SK-N-SH (cell line): ENCODE data around the gene REEP1. TPM values are rescaled to one million over a fixed set of nuclear protein-coding genes. Genes with fewer than 3 reads are reported as not detected.

ENCODE experiments used
- CTCF ChIA-PET: fragments of 300-600, 350-600 bp; formaldehyde crosslinking; extraction: SDS; loops from one replicate; lab custom pipeline; 2021; lab: Yijun Ruan, JAX
- POLR2A ChIA-PET: fragments of 350-600 bp; sonication (Branson Sonifier 250); formaldehyde crosslinking; extraction: SDS; loops from one replicate; lab custom pipeline; 2020; ENCODE audit warnings: antibody characterized with exemption, inconsistent platforms; lab: Yijun Ruan, JAX
- DNase-seq: peaks from one replicate; pipeline ENCODE4 v3.0.0; 2012
- H2AFZ ChIP-seq: fragments of 200-600 bp; sonication (generic); 2 replicates; pipeline ENCODE4 v1.8.1; 2016; ENCODE audit warnings: antibody characterized with exemption, mild to moderate bottlenecking, low read depth
- H3F3A ChIP-seq: fragments of 200-600 bp; sonication (generic); replicated peaks from 2 replicates; pipeline ENCODE3; 2016; ENCODE audit warnings: antibody characterized with exemption, mild to moderate bottlenecking; ENCODE audit not compliant: insufficient read depth
- H3K27ac ChIP-seq, 2 experiments: fragments of 200-500 bp in 1 of 2; fragments of 200-600 bp in 1 of 2; sonication (Bioruptor generic) in 1 of 2; sonication (generic), shearing (Covaris generic) in 1 of 2; 2 replicates each; pipeline versions ENCODE4 v1.5.1 to v1.6.1; 2014 to 2016; ENCODE audit warnings: low read depth in 2 of 2, inconsistent platforms in 1 of 2, low read length in 1 of 2, mild to moderate bottlenecking in 1 of 2, mixed read lengths in 1 of 2
- H3K27me3 ChIP-seq: fragments of 200-600 bp; sonication (generic), shearing (Covaris generic); 2 replicates; pipeline ENCODE4 v1.6.1; 2016; ENCODE audit warnings: mixed run types; ENCODE audit not compliant: insufficient read depth
- H3K36me3 ChIP-seq, 2 experiments: fragments of 200-500 bp in 1 of 2; fragments of 200-600 bp in 1 of 2; sonication (Bioruptor generic) in 1 of 2; sonication (generic) in 1 of 2; replicated peaks in 1 of 2; 2 replicates each; pipeline versions ENCODE3 to v1.5.1; 2014 to 2016; ENCODE audit warnings: low read length in 1 of 2, mild to moderate bottlenecking in 1 of 2; ENCODE audit not compliant: insufficient read depth in 2 of 2, control insufficient read depth in 1 of 2
- H3K4me1 ChIP-seq, 2 experiments: fragments of 200-500 bp in 1 of 2; fragments of 200-600 bp in 1 of 2; sonication (Bioruptor generic) in 1 of 2; sonication (generic), shearing (Covaris generic) in 1 of 2; 2 replicates each; pipeline versions ENCODE4 v1.5.1 to v1.6.1; 2014 to 2016; ENCODE audit warnings: low read depth in 1 of 2, low read length in 1 of 2, mixed run types in 1 of 2; ENCODE audit not compliant: insufficient read depth in 2 of 2, control insufficient read depth in 1 of 2
- H3K4me2 ChIP-seq: fragments of 200-600 bp; sonication (generic), shearing (Covaris generic); 2 replicates; pipeline ENCODE4 v1.6.1; 2017; ENCODE audit warnings: mixed run types
- H3K4me3 ChIP-seq, 2 experiments: fragments of 200-500 bp in 1 of 2; fragments of 200-600 bp in 1 of 2; sonication (Bioruptor generic) in 1 of 2; sonication (generic), shearing (Covaris generic) in 1 of 2; 2 replicates each; pipeline versions ENCODE4 v1.5.1 to v1.8.1; 2014 to 2016; ENCODE audit warnings: low read depth in 2 of 2, inconsistent platforms in 1 of 2, low read length in 1 of 2, mild to moderate bottlenecking in 1 of 2, mixed read lengths in 1 of 2, moderate library complexity in 1 of 2
- H3K79me2 ChIP-seq: fragments of 200-600 bp; sonication (generic); 2 replicates; pipeline ENCODE4 v1.8.1; 2017; ENCODE audit warnings: mild to moderate bottlenecking; ENCODE audit not compliant: insufficient read depth
- H3K9ac ChIP-seq: fragments of 200-600 bp; sonication (generic); 2 replicates; pipeline ENCODE4 v1.6.1; 2017; ENCODE audit warnings: mixed run types
- H3K9me2 ChIP-seq: fragments of 200-600 bp; sonication (generic); 2 replicates; pipeline ENCODE4 v1.6.1; 2017; ENCODE audit warnings: mixed run types
- H3K9me3 ChIP-seq: fragments of 200-600 bp; sonication (generic); 2 replicates; pipeline ENCODE4 v1.6.1; 2017; ENCODE audit warnings: mixed run types, mild to moderate bottlenecking, moderate library complexity
- H4K20me1 ChIP-seq: fragments of 200-600 bp; sonication (generic); 2 replicates; pipeline ENCODE4 v1.6.1; 2017; ENCODE audit warnings: mild to moderate bottlenecking, mixed run types; ENCODE audit not compliant: insufficient read depth
- ELF1 ChIP-seq: IDR thresholded peaks from 2 replicates; pipeline ENCODE4 v1.4.0; 2012
- FOXJ3 ChIP-seq: sonication (generic); formaldehyde crosslinking; IDR thresholded peaks from 2 replicates; pipeline ENCODE4 v1.5.1; 2020; ENCODE audit warnings: mild to moderate bottlenecking, missing genetic modification reagents
- FOXM1 ChIP-seq: IDR thresholded peaks from 2 replicates; pipeline ENCODE4 v1.4.0; 2012; ENCODE audit warnings: low read depth, mild to moderate bottlenecking
- GABPA ChIP-seq: IDR thresholded peaks from 2 replicates; pipeline ENCODE4 v1.4.0; 2012; ENCODE audit warnings: low read depth, mild to moderate bottlenecking
- GATA2 ChIP-seq: sonication (generic); formaldehyde crosslinking; IDR thresholded peaks from 2 replicates; pipeline ENCODE4 v1.5.0; 2020; ENCODE audit warnings: mild to moderate bottlenecking, missing genetic modification reagents
- JUND ChIP-seq: IDR thresholded peaks from 2 replicates; pipeline ENCODE4 v1.4.0; 2012
- MEF2A ChIP-seq: IDR thresholded peaks from 2 replicates; pipeline ENCODE4 v1.4.0; 2012; ENCODE audit warnings: low read depth, borderline replicate concordance
- NRF1 ChIP-seq: IDR thresholded peaks from 2 replicates; pipeline ENCODE4 v1.6.1; 2012; ENCODE audit warnings: low read depth, mild to moderate bottlenecking, low read length
- RCOR1 ChIP-seq: fragments of 150-350 bp; IDR thresholded peaks from 2 replicates; pipeline ENCODE4 v1.6.1; 2017; ENCODE audit warnings: antibody characterized with exemption, low read length
- RXRA ChIP-seq: IDR thresholded peaks from 2 replicates; pipeline ENCODE4 v1.4.0; 2012; ENCODE audit warnings: low read depth, mild to moderate bottlenecking, borderline replicate concordance
- WGBS: methylation state at CpG from one replicate; pipeline ENCODE4 v1.1.6; 2017; ENCODE audit warnings: low lambda C conversion rate; 5-methylcytosine and 5-hydroxymethylcytosine counted together
- polyA plus RNA-seq, 3 experiments: library from polyadenylated mRNA; depleted of rRNA; stranded (reverse); fragments of >200 nt; gene quantifications; 2 replicates each; pipeline ENCODE4 v1.2.3, GENCODE V29; 2012
- TF ChIP-seq, protein P1 (sequence below): IDR thresholded peaks from 2 replicates; pipeline ENCODE4; 2012
- TF ChIP-seq, protein P2 (sequence below): fragments of 150-350 bp; IDR thresholded peaks from 2 replicates; pipeline ENCODE4 v1.6.1; 2016; ENCODE audit warnings: mild to moderate bottlenecking, low read depth, low read length
- TF ChIP-seq, protein P3 (sequence below): fragments of 200-600 bp; sonication (generic); IDR thresholded peaks from 2 replicates; pipeline ENCODE4 v1.6.1; 2017; ENCODE audit warnings: antibody characterized with exemption, mild to moderate bottlenecking, moderate library complexity
- TF ChIP-seq, protein P4 (sequence below): IDR thresholded peaks from 2 replicates; pipeline ENCODE4 v1.6.1; 2012; ENCODE audit warnings: mild to moderate bottlenecking, low read depth, low read length, moderate library complexity

The REEP1 gene
- polyA plus RNA-seq, 1 of the 3 experiments (the other 2 are of a cell fraction): 0.13 TPM

DNA sequence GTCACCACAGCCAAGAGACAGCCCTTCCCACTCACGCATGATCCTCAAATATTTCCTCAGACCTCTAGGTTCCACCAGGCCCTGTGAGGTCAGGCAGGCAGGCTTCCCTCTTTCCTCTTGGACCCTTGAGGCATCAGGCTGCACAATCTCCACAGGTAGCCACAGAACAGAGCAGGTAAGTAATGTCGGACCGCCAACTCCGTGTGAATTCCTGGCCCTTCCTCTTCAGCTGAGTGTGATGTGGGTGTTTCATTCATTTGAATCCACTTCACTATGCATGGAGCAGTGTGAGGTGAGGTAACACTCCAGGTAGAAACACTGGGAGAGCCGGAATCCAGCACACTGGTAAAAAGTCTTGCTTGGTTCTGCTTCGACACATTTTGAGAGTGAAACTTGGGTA, 94.2 kb downstream of the REEP1 start:
- no peak overlapping the region for H2AFZ ChIP-seq
- no peak overlapping the region for H3K9ac ChIP-seq
- ChIA-PET POLR2A (no interaction called here), CTCF (no interaction called here)
- H3K4me2 ChIP-seq: no peak overlapping the region
- no peaks in the 10 kb centered on the region for H3K27me3 ChIP-seq
- WGBS: 79% methylated on average over 6 of the region's 6 CpGs
- no peaks in the 10 kb centered on the region for H3K9me2 ChIP-seq
- H3K4me1 ChIP-seq: no peaks in the 10 kb centered on the region; a peak in 1 of 4 replicates
- no peaks in the 10 kb centered on the region for H3K36me3 ChIP-seq
- H3F3A ChIP-seq: no peaks in the 10 kb centered on the region
- no peak overlapping the region for H3K4me3 ChIP-seq
- no peak for DNase-seq
- H3K79me2 ChIP-seq: no peaks in the 10 kb centered on the region
- no peak overlapping the region for H3K27ac ChIP-seq
- TF ChIP-seq FOXJ3 (CRISPR knock-in tag) (no peak), JUND (no peak), MEF2A (no peak), RXRA (no peak)
- TF ChIP-seq, protein P1, sequence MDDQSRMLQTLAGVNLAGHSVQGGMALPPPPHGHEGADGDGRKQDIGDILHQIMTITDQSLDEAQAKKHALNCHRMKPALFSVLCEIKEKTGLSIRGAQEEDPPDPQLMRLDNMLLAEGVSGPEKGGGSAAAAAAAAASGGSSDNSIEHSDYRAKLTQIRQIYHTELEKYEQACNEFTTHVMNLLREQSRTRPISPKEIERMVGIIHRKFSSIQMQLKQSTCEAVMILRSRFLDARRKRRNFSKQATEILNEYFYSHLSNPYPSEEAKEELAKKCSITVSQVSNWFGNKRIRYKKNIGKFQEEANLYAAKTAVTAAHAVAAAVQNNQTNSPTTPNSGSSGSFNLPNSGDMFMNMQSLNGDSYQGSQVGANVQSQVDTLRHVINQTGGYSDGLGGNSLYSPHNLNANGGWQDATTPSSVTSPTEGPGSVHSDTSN: no peak
- TF ChIP-seq, protein P2, sequence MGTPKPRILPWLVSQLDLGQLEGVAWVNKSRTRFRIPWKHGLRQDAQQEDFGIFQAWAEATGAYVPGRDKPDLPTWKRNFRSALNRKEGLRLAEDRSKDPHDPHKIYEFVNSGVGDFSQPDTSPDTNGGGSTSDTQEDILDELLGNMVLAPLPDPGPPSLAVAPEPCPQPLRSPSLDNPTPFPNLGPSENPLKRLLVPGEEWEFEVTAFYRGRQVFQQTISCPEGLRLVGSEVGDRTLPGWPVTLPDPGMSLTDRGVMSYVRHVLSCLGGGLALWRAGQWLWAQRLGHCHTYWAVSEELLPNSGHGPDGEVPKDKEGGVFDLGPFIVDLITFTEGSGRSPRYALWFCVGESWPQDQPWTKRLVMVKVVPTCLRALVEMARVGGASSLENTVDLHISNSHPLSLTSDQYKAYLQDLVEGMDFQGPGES: no peak
- H3K9me3 ChIP-seq: no peaks in the 10 kb centered on the region
- no peaks in the 10 kb centered on the region for H4K20me1 ChIP-seq

DNA sequence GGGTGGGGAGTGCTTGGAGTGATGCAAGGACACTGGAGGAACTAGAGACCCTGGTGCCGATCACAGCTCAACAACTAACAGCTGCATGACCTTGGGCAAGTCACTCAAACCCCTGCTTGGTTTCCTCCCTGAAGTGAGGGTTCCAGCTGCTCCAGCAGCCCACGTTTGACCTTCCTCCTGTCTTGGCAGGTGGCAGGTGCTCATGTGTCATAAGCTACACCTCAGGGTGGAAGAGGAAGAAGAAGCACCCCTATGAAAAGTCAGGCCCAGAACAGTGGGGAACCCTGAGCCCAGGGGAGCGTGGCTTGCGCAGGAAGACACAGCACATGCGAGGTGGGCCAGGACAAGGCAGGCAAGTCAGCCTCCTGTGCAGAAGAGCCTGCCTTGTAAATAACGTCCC, 95.8 kb downstream of the REEP1 start:
- H3K27me3 ChIP-seq: no peaks in the 10 kb centered on the region; the same call in 1 of the 2 replicates
- no peaks in the 10 kb centered on the region for H3F3A ChIP-seq
- no peaks in the 10 kb centered on the region for H3K9me2 ChIP-seq
- H3K9ac ChIP-seq: no peak overlapping the region
- no peaks in the 10 kb centered on the region for H3K9me3 ChIP-seq
- no peaks in the 10 kb centered on the region for H3K36me3 ChIP-seq
- ChIA-PET CTCF (no interaction called here), POLR2A (no interaction called here)
- no peaks in the 10 kb centered on the region for H4K20me1 ChIP-seq
- no peak overlapping the region for H3K4me3 ChIP-seq
- DNase-seq: no peak
- no peaks in the 10 kb centered on the region for H3K79me2 ChIP-seq
- no peak overlapping the region for H2AFZ ChIP-seq
- no peak overlapping the region for H3K27ac ChIP-seq
- H3K4me2 ChIP-seq: no peak overlapping the region
- H3K4me1 ChIP-seq: no peaks in the 10 kb centered on the region; a peak in 1 of 4 replicates
- WGBS: 61% methylated on average over 6 of the region's 6 CpGs
- TF ChIP-seq GATA2 (CRISPR knock-in tag): no peak
- no peak for TF ChIP-seq RCOR1
- TF ChIP-seq NRF1: no peak
- no peak for TF ChIP-seq FOXJ3 (CRISPR knock-in tag)
- TF ChIP-seq, protein P3, sequence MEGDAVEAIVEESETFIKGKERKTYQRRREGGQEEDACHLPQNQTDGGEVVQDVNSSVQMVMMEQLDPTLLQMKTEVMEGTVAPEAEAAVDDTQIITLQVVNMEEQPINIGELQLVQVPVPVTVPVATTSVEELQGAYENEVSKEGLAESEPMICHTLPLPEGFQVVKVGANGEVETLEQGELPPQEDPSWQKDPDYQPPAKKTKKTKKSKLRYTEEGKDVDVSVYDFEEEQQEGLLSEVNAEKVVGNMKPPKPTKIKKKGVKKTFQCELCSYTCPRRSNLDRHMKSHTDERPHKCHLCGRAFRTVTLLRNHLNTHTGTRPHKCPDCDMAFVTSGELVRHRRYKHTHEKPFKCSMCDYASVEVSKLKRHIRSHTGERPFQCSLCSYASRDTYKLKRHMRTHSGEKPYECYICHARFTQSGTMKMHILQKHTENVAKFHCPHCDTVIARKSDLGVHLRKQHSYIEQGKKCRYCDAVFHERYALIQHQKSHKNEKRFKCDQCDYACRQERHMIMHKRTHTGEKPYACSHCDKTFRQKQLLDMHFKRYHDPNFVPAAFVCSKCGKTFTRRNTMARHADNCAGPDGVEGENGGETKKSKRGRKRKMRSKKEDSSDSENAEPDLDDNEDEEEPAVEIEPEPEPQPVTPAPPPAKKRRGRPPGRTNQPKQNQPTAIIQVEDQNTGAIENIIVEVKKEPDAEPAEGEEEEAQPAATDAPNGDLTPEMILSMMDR: no peak
- no peak for TF ChIP-seq FOXM1
- TF ChIP-seq, protein P4, sequence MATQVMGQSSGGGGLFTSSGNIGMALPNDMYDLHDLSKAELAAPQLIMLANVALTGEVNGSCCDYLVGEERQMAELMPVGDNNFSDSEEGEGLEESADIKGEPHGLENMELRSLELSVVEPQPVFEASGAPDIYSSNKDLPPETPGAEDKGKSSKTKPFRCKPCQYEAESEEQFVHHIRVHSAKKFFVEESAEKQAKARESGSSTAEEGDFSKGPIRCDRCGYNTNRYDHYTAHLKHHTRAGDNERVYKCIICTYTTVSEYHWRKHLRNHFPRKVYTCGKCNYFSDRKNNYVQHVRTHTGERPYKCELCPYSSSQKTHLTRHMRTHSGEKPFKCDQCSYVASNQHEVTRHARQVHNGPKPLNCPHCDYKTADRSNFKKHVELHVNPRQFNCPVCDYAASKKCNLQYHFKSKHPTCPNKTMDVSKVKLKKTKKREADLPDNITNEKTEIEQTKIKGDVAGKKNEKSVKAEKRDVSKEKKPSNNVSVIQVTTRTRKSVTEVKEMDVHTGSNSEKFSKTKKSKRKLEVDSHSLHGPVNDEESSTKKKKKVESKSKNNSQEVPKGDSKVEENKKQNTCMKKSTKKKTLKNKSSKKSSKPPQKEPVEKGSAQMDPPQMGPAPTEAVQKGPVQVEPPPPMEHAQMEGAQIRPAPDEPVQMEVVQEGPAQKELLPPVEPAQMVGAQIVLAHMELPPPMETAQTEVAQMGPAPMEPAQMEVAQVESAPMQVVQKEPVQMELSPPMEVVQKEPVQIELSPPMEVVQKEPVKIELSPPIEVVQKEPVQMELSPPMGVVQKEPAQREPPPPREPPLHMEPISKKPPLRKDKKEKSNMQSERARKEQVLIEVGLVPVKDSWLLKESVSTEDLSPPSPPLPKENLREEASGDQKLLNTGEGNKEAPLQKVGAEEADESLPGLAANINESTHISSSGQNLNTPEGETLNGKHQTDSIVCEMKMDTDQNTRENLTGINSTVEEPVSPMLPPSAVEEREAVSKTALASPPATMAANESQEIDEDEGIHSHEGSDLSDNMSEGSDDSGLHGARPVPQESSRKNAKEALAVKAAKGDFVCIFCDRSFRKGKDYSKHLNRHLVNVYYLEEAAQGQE: no peak
- TF ChIP-seq GABPA: no peak
- no peak for TF ChIP-seq ELF1
